B cell (primary cell): Measurements from ENCODE around the gene UBAC1. TPM values are rescaled to one million over a fixed set of nuclear protein-coding genes. Genes with fewer than 3 reads are reported as not detected.

Source experiments
- ATAC-seq: fragments of 200-7000 bp; cut with Tn5 transposase; one replicate; pipeline ENCODE4 v1.10.0; 2021; ENCODE audit warnings: low read depth, mild to moderate bottlenecking, moderate number of reproducible peaks, moderate library complexity
- CTCF ChIA-PET: fragments of 350-600 bp; sonication (Branson Sonifier 250); formaldehyde crosslinking; loops from one replicate; lab custom pipeline; 2021; ENCODE audit warnings: antibody characterized with exemption, inconsistent platforms; lab: Charles Lee
- POLR2A ChIA-PET: fragments of 350-600 bp; sonication (Branson Sonifier 250); formaldehyde crosslinking; loops from one replicate; lab custom pipeline; 2021; ENCODE audit warnings: antibody characterized with exemption; lab: Charles Lee
- DNase-seq: peaks from one replicate; pipeline ENCODE4 v3.0.0; 2013
- H2AFZ ChIP-seq: 2 replicates; pipeline ENCODE4 v1.6.1; 2012; ENCODE audit warnings: mild to moderate bottlenecking, low read depth, low read length; ENCODE audit not compliant: insufficient read depth, poor library complexity, severe bottlenecking
- H3K27ac ChIP-seq, 2 donors: 1 replicate in 1 of 2; 2 replicates in 1 of 2; pipeline ENCODE4 v1.5.1; 2012 to 2013; ENCODE audit warnings: low read length in 2 of 2, mild to moderate bottlenecking in 2 of 2, moderate library complexity in 1 of 2
- H3K27me3 ChIP-seq, 4 experiments: fragments of 200-600 bp in 1 of 4; sonication (generic) in 1 of 4; replicated peaks in 1 of 4; 1 replicate in 2 of 4; 2 replicates in 2 of 4; pipeline versions ENCODE4 v1.6.1 to v1.7.0; 2013 to 2016; ENCODE audit warnings: low read length in 3 of 4, mild to moderate bottlenecking in 2 of 4, mixed read lengths in 1 of 4, moderate library complexity in 1 of 4; ENCODE audit not compliant: insufficient read depth in 4 of 4, control insufficient read depth in 3 of 4; ENCODE audit errors: control extremely low read depth in 1 of 4
- H3K36me3 ChIP-seq, 2 experiments: replicated peaks in 1 of 2; 1 replicate in 1 of 2; 2 replicates in 1 of 2; pipeline versions ENCODE4 v1.6.1 to v1.7.1; 2013; ENCODE audit warnings: low read length in 1 of 2; ENCODE audit not compliant: insufficient read depth in 2 of 2, control insufficient read depth in 1 of 2; ENCODE audit errors: control extremely low read depth in 1 of 2, extremely low read depth in 1 of 2
- H3K4me1 ChIP-seq, 2 donors: fragments of 200-600 bp in 1 of 2; sonication (generic) in 1 of 2; 1 replicate in 1 of 2; 2 replicates in 1 of 2; pipeline versions ENCODE4 v1.5.1 to v1.6.1; 2013 to 2017; ENCODE audit warnings: low read length in 2 of 2; ENCODE audit not compliant: control insufficient read depth in 2 of 2, insufficient read depth in 2 of 2
- H3K4me2 ChIP-seq: replicated peaks from 2 replicates; pipeline ENCODE3; 2012; ENCODE audit warnings: mild to moderate bottlenecking, low read depth, low read length; ENCODE audit not compliant: poor library complexity, severe bottlenecking
- H3K4me3 ChIP-seq, 5 experiments: fragments of 200-600 bp in 1 of 5; sonication (generic) in 1 of 5; 1 replicate in 3 of 5; 2 replicates in 2 of 5; pipeline versions ENCODE4 v1.5.1 to v1.7.0; 2011 to 2016; ENCODE audit warnings: low read length in 4 of 5, mild to moderate bottlenecking in 4 of 5, low read depth in 2 of 5, control low read depth in 1 of 5, moderate library complexity in 1 of 5; ENCODE audit not compliant: insufficient read depth in 1 of 5; ENCODE audit errors: control extremely low read depth in 1 of 5, extremely low read depth in 1 of 5
- H3K79me2 ChIP-seq: fragments of 200-600 bp; sonication (generic); one replicate; pipeline ENCODE4 v1.6.0; 2016; ENCODE audit warnings: low read length; ENCODE audit not compliant: control insufficient read depth, insufficient read depth
- H3K9ac ChIP-seq: fragments of 200-600 bp; sonication (generic); 2 replicates; pipeline ENCODE4 v1.6.1; 2017; ENCODE audit warnings: mild to moderate bottlenecking, low read length, moderate library complexity
- H3K9me3 ChIP-seq, 3 donors: one replicate each; pipeline versions ENCODE4 v1.6.1 to v1.7.1; 2013; ENCODE audit warnings: low read length in 2 of 3; ENCODE audit not compliant: control insufficient read depth in 2 of 3, insufficient read depth in 1 of 3; ENCODE audit errors: control extremely low read depth in 1 of 3
- H4K20me1 ChIP-seq: 2 replicates; pipeline ENCODE4 v1.6.0; 2012; ENCODE audit warnings: mild to moderate bottlenecking, low read length; ENCODE audit not compliant: insufficient read depth, control insufficient read depth, poor library complexity, severe bottlenecking
- H3K27ac Mint-ChIP-seq: one replicate; pipeline ENCODE4 v1.8.0; 2021; ENCODE audit warnings: mixed read lengths
- H3K27me3 Mint-ChIP-seq: one replicate; pipeline ENCODE4 v1.8.0; 2021; ENCODE audit warnings: mixed read lengths
- H3K4me1 Mint-ChIP-seq: one replicate; pipeline ENCODE4 v1.8.0; 2021; ENCODE audit warnings: mixed read lengths
- H3K4me3 Mint-ChIP-seq: one replicate; pipeline ENCODE4 v1.8.0; 2021; ENCODE audit warnings: mixed read lengths
- H3K9me3 Mint-ChIP-seq: one replicate; pipeline ENCODE4 v1.8.0; 2022; ENCODE audit warnings: mixed read lengths; ENCODE audit not compliant: insufficient read depth
- CTCF ChIP-seq: fragments of 200-600 bp; IDR thresholded peaks from one replicate; pipeline ENCODE4 v1.8.0; 2022; ENCODE audit warnings: antibody characterized with exemption, mild to moderate bottlenecking
- EZH2 ChIP-seq: IDR thresholded peaks from 2 replicates; pipeline ENCODE4 v1.6.1; 2012; ENCODE audit warnings: borderline replicate concordance, low read depth, mild to moderate bottlenecking, moderate library complexity, low read length; ENCODE audit not compliant: insufficient read depth, poor library complexity, severe bottlenecking
- WGBS: methylation state at CpG from one replicate; pipeline ENCODE4 v1.1.5; 2013; ENCODE audit warnings: missing lambda C conversion rate; ENCODE audit not compliant: insufficient coverage; 5-methylcytosine and 5-hydroxymethylcytosine counted together
- intact Hi-C: fragments of 100-400 bp; cut with micrococcal nuclease; formaldehyde crosslinking; loops from one replicate; pipeline ENCODE4 v1.10.0; 2022
- polyA plus RNA-seq: library from polyadenylated mRNA; depleted of rRNA; stranded (reverse); fragments of >200 nt; gene quantifications from 2 replicates; pipeline ENCODE4 v1.2.3, GENCODE V29; 2012
- total RNA-seq, 2 donors: library from RNA; stranded (reverse); fragments of 120-200 nt in 1 of 2; gene quantifications; 1 replicate in 1 of 2; 2 replicates in 1 of 2; pipeline versions ENCODE4 v1.2.3 to v1.2.4, GENCODE V29; 2013 to 2022

Gene UBAC1
- total and polyA plus RNA-seq, 2 donors (not counting 1 experiment from before 2014, with no cell fraction given) = 30.8 to 31.1 TPM

- ATAC-seq (no peak), DNase-seq (no peak)
- Mint-ChIP-seq H3K27me3 (no peaks in the 10 kb centered on the region), H3K4me3 (no peak overlapping the region), H3K4me1 (no peaks in the 10 kb centered on the region), H3K27ac (no peak overlapping the region), H3K9me3 (no peaks in the 10 kb centered on the region)
- CTCF ChIA-PET = no interaction called here
- H4K20me1 ChIP-seq = no peaks in the 10 kb centered on the region
- no peaks in the 10 kb centered on the region for H3K27me3 ChIP-seq
- intact Hi-C loops = no loop called here
- H3K36me3 ChIP-seq = no peaks in the 10 kb centered on the region
- WGBS = 96% methylated on average over 16 of the region's 17 CpGs
- H3K27ac ChIP-seq = no peak overlapping the region
- POLR2A ChIA-PET = no interaction called here
- H3K9me3 ChIP-seq = no peaks in the 10 kb centered on the region
- no peaks in the 10 kb centered on the region for H3K79me2 ChIP-seq
- no peak overlapping the region for H3K9ac ChIP-seq
- H2AFZ ChIP-seq = no peak overlapping the region
- no peaks in the 10 kb centered on the region for H3K4me1 ChIP-seq
- no peak overlapping the region for H3K4me2 ChIP-seq
- H3K4me3 ChIP-seq = no peak overlapping the region
- no peak for TF ChIP-seq CTCF
- TF ChIP-seq EZH2 = no peak
These were observed 49.0 kb upstream of the UBAC1 start for GRCh38 chr9:136010176-136010575.

GRCh38 chr9:136009516-136009915 lies 48.3 kb upstream of the UBAC1 start:
- TF ChIP-seq EZH2 (no peak), CTCF (no peak)
- Histone ChIP-seq H3K27me3 (no peaks in the 10 kb centered on the region), H3K9ac (no peak overlapping the region), H3K27ac (no peak overlapping the region), H3K9me3 (no peaks in the 10 kb centered on the region), H3K4me1 (no peaks in the 10 kb centered on the region), H3K79me2 (no peaks in the 10 kb centered on the region), H3K36me3 (no peaks in the 10 kb centered on the region), H3K4me2 (no peak overlapping the region), H3K4me3 (no peak overlapping the region), H4K20me1 (no peaks in the 10 kb centered on the region), H2AFZ (no peak overlapping the region)
- no peaks in the 10 kb centered on the region for H3K27me3 Mint-ChIP-seq
- POLR2A ChIA-PET = no interaction called here
- no peak overlapping the region for H3K27ac Mint-ChIP-seq
- H3K9me3 Mint-ChIP-seq = no peaks in the 10 kb centered on the region
- intact Hi-C loops = no loop called here
- ATAC-seq (no peak), DNase-seq (no peak)
- 92% methylated on average over 14 of the region's 16 CpGs for WGBS
- H3K4me1 Mint-ChIP-seq = no peaks in the 10 kb centered on the region
- no peak overlapping the region for H3K4me3 Mint-ChIP-seq
- CTCF ChIA-PET = interaction anchor here (1.3 kb wide), 1 partner anchor 22 kb away, joined by 3 read pairs; no protein-coding TSS in a partner anchor
